GM12878 (cell line): ENCODE data around the gene ADARB1. TPM values are rescaled to one million over a fixed set of nuclear protein-coding genes. Genes with fewer than 3 reads are reported as not detected.

ENCODE experiments used
- ATAC-seq: fragments of 200-7000 bp; cut with Tn5 transposase; 3 replicates; pipeline ENCODE4 v1.9.1; 2020; ENCODE audit warnings: mild to moderate bottlenecking, moderate library complexity
- BruUV-seq: library from RNA; stranded (reverse); fragments of 400-500 nt; replicated peaks from 2 replicates; lab custom pipeline; 2021; lab: Mats Ljungman, UMichigan
- CTCF ChIA-PET: fragments of 300-600 bp; sonication (Branson Sonifier 250); formaldehyde crosslinking; extraction: SDS; loops from one replicate; lab custom pipeline; 2021; ENCODE audit warnings: inconsistent platforms; lab: Yijun Ruan, JAX
- POLR2A ChIA-PET: fragments of 350-600 bp; formaldehyde crosslinking; extraction: SDS; loops from one replicate; lab custom pipeline; 2021; ENCODE audit warnings: inconsistent platforms; lab: Charles Lee
- RAD21 ChIA-PET: fragments of 300-600 bp; sonication (Branson Sonifier 250); formaldehyde crosslinking; loops from one replicate; lab custom pipeline; 2023; ENCODE audit warnings: antibody characterized with exemption; ENCODE audit not compliant: unreplicated experiment; lab: Charles Lee
- SMC1A ChIA-PET: fragments of 300-600 bp; sonication (Branson Sonifier 250); formaldehyde crosslinking; loops from one replicate; lab custom pipeline; 2023; ENCODE audit not compliant: unreplicated experiment, uncharacterized antibody; lab: Charles Lee
- DNase-seq: peaks from one replicate; pipeline ENCODE4 v3.0.0-alpha.2; 2011; ENCODE audit warnings: low read depth, low spot score
- FAIRE-seq: peaks from 3 replicates; lab custom pipeline; 2011; peaks lifted over from hg19 to GRCh38; lab: Jason Lieb, UNC
- H2AFZ ChIP-seq: 2 replicates; pipeline ENCODE4 v1.6.0; 2011; ENCODE audit warnings: low read depth, low read length, control low read depth; ENCODE audit not compliant: control insufficient read depth
- H3K27ac ChIP-seq: 2 replicates; pipeline ENCODE4 v1.5.1; 2011; ENCODE audit warnings: control low read depth; ENCODE audit not compliant: control insufficient read depth, insufficient read depth
- H3K27me3 ChIP-seq, 2 experiments: replicated peaks in 1 of 2; 2 replicates each; pipeline versions ENCODE4 v1.6.0 to v1.6.1; 2011; ENCODE audit warnings: low read length in 1 of 2; ENCODE audit not compliant: control insufficient read depth in 2 of 2, insufficient read depth in 2 of 2
- H3K36me3 ChIP-seq, 2 experiments: 2 replicates each; pipeline ENCODE4 v1.5.1; 2011; ENCODE audit warnings: low read length in 1 of 2; ENCODE audit not compliant: control insufficient read depth in 2 of 2, insufficient read depth in 2 of 2
- H3K4me1 ChIP-seq: 2 replicates; pipeline ENCODE4 v1.6.1; 2011; ENCODE audit warnings: mild to moderate bottlenecking, low read length, moderate library complexity, mixed read lengths; ENCODE audit not compliant: control insufficient read depth, insufficient read depth
- H3K4me2 ChIP-seq: 2 replicates; pipeline ENCODE4 v1.6.0; 2011; ENCODE audit warnings: control low read depth; ENCODE audit not compliant: control insufficient read depth, insufficient read depth
- H3K4me3 ChIP-seq: fragments of 200-600 bp; sonication (generic); 2 replicates; pipeline ENCODE4 v1.5.1; 2016
- H3K79me2 ChIP-seq: 2 replicates; pipeline ENCODE4 v1.6.0; 2011; ENCODE audit warnings: low read length; ENCODE audit not compliant: control insufficient read depth, insufficient read depth
- H3K9ac ChIP-seq: 2 replicates; pipeline ENCODE4 v1.8.0; 2011; ENCODE audit warnings: low read length, control low read depth, mixed read lengths; ENCODE audit not compliant: control insufficient read depth, insufficient read depth
- H3K9me3 ChIP-seq: replicated peaks from 3 replicates; pipeline ENCODE4 v1.5.1; 2011; ENCODE audit warnings: mild to moderate bottlenecking, low read length; ENCODE audit not compliant: control insufficient read depth, insufficient read depth
- H4K20me1 ChIP-seq: 2 replicates; pipeline ENCODE4 v1.6.0; 2011; ENCODE audit not compliant: control insufficient read depth, insufficient read depth
- ATF7 ChIP-seq: fragments of 450-650 bp; IDR thresholded peaks from 2 replicates; pipeline ENCODE4 v1.6.1; 2016; ENCODE audit warnings: low read depth, mild to moderate bottlenecking
- EED ChIP-seq: sonication (generic); IDR thresholded peaks from 2 replicates; pipeline ENCODE4 v1.6.1; 2016; ENCODE audit warnings: antibody characterized with exemption, low read depth
- FOXM1 ChIP-seq: IDR thresholded peaks from 2 replicates; pipeline ENCODE4 v1.6.1; 2012; ENCODE audit warnings: low read depth, mild to moderate bottlenecking, inconsistent platforms, low read length, moderate library complexity
- MXI1 ChIP-seq: fragments of 150-350 bp; IDR thresholded peaks from 2 replicates; pipeline ENCODE4 v1.6.1; 2011; ENCODE audit warnings: low read depth, mild to moderate bottlenecking, inconsistent platforms, low read length, improper control_type of control experiment
- POLR2AphosphoS2 ChIP-seq: IDR thresholded peaks from 2 replicates; pipeline ENCODE4 v1.6.1; 2011; ENCODE audit warnings: low read depth, mild to moderate bottlenecking, low read length, improper control_type of control experiment, moderate library complexity
- SIN3A ChIP-seq: IDR thresholded peaks from 2 replicates; pipeline ENCODE4 v1.6.1; 2012; ENCODE audit warnings: low read depth, low read length, improper control_type of control experiment
- STAT1 ChIP-seq: fragments of 450-650 bp; conservative IDR thresholded peaks from 2 replicates; pipeline ENCODE4 v1.6.1; 2014; ENCODE audit warnings: antibody characterized with exemption, mild to moderate bottlenecking
- TCF12 ChIP-seq: IDR thresholded peaks from 2 replicates; pipeline ENCODE4 v1.6.1; 2011; ENCODE audit warnings: low read depth, mild to moderate bottlenecking, low read length
- ZBED1 ChIP-seq: IDR thresholded peaks from 2 replicates; pipeline ENCODE4 v1.6.1; 2016; ENCODE audit warnings: borderline replicate concordance
- ZNF207 ChIP-seq: fragments of 450-650 bp; IDR thresholded peaks from 2 replicates; pipeline ENCODE4 v1.6.1; 2014; ENCODE audit warnings: antibody characterized with exemption, mild to moderate bottlenecking, borderline replicate concordance
- ZNF622 ChIP-seq: fragments of 450-650 bp; IDR thresholded peaks from 2 replicates; pipeline ENCODE4 v1.6.1; 2017; ENCODE audit warnings: mild to moderate bottlenecking, inconsistent platforms
- WGBS: methylation state at CpG from one replicate; pipeline ENCODE4 v1.1.6; 2016; ENCODE audit warnings: low lambda C conversion rate; ENCODE audit not compliant: insufficient replicate concordance, insufficient coverage; ENCODE audit errors: missing lambda C conversion rate; 5-methylcytosine and 5-hydroxymethylcytosine counted together
- in situ Hi-C: fragments of 300-500 bp; cut with MboI; formaldehyde crosslinking; loops from 9 replicates; pipeline ENCODE4 v1.14.3; 2018; ENCODE audit warnings: mixed read lengths
- intact Hi-C: fragments of 100-400 bp; cut with micrococcal nuclease; formaldehyde crosslinking; loops from one replicate; pipeline ENCODE4 v1.14.2; 2022; ENCODE audit not compliant: unreplicated experiment
- polyA plus RNA-seq, 11 experiments: library from polyadenylated mRNA; depleted of rRNA in 4 of 11; unstranded in 6 of 11; stranded (reverse) in 5 of 11; fragments of >200 nt; fragmentation: Nextera tagmentation in 4 of 11; fragmentation: Illumina TruSeq in 1 of 11; extraction: Ambion mirVana in 4 of 11; extraction: Trizol in 1 of 11; gene quantifications; 1 replicate in 1 of 11; 2 replicates in 10 of 11; pipeline versions ENCODE4 v1.2.1 to v1.2.3, GENCODE V29; 2011 to 2016; ENCODE audit warnings: inconsistent platforms in 2 of 11, missing spikeins in 2 of 11, low read depth in 1 of 11
- total RNA-seq, 4 experiments: library from RNA; depleted of rRNA in 3 of 4; stranded (reverse); fragments of >200 nt in 3 of 4; fragmentation: Illumina TruSeq in 1 of 4; extraction: Trizol in 1 of 4; gene quantifications; 2 replicates each; pipeline versions ENCODE4 v1.2.1 to v1.2.3, GENCODE V29; 2013 to 2021
- TF ChIP-seq, protein P1 (sequence below): fragments of 450-650 bp; formaldehyde crosslinking; IDR thresholded peaks from 2 replicates; pipeline ENCODE4 v1.5.0; 2022; ENCODE audit warnings: mild to moderate bottlenecking, missing genetic modification characterization
- TF ChIP-seq, protein P2 (sequence below): fragments of 450-650 bp; conservative IDR thresholded peaks from 2 replicates; pipeline ENCODE4 v1.6.1; 2017; ENCODE audit warnings: mild to moderate bottlenecking, moderate library complexity
- TF ChIP-seq, protein P3 (sequence below): fragments of 450-650 bp; IDR thresholded peaks from 2 replicates; pipeline ENCODE4 v1.6.1; 2016; ENCODE audit warnings: mild to moderate bottlenecking

Gene ADARB1
- total and polyA plus RNA-seq, 10 of the 15 experiments (the other 5 are each of a cell fraction or from before 2014, with no cell fraction given), result 5.7 to 61.7 (median 25.3) TPM

DNA sequence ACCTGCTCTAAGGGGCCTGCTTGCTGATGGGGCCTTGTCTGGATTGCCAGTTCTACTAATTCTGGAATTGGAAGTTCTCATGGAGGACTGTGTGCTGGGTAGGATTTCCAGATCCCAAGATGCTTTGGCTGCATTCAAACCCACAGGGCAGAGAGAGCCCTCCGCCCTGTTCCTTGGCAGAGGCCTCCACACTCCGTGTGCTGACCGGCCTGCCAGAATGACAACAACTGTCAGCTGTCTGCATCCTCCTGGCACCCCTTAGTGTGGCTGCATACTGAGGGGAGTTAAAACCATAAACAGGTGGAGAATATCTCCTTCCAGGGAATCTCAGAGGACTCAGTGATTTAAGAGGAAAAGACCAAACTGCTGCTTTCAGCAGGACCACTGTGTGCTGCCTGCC is 60.7 kb downstream of the ADARB1 start:
- POLR2A ChIA-PET, result no interaction called here
- FAIRE-seq, result no peak
- SMC1A ChIA-PET, result no interaction called here
- Histone ChIP-seq H3K27ac (no peak overlapping the region), H3K4me3 (no peak overlapping the region), H3K9me3 (no peaks in the 10 kb centered on the region), H3K79me2 (no peaks in the 10 kb centered on the region), H3K9ac (no peak overlapping the region), H3K4me2 (no peak overlapping the region), H3K36me3 (no peaks in the 10 kb centered on the region; a peak in 1 of 4 replicates), H2AFZ (no peak overlapping the region), H3K4me1 (no peaks in the 10 kb centered on the region), H4K20me1 (no peaks in the 10 kb centered on the region), H3K27me3 (peaks cover 0 to 2% of the 10 kb centered on the region in 2 experiments; a peak in 1 of 4 replicates)
- ATAC-seq, result no peak
- CTCF ChIA-PET, result interaction anchor here (7.8 to 7.9 kb wide), 2 partner anchors 36 to 190 kb away, joined by 173 to 219 read pairs; partner anchors contain the start of gene SLX9
- BruUV-seq, result no TSS peak
- intact Hi-C loops, result loop anchor here (10.0 kb wide), 1 partner anchor 330 kb away; the partner anchor contains the start of gene UBE2G2
- no peak for DNase-seq
- TF ChIP-seq MXI1 (no peak), ATF7 (no peak), ZNF207 (no peak), ZNF622 (no peak), SIN3A (no peak), EED (no peak), POLR2AphosphoS2 (no peak), ZBED1 (no peak), FOXM1 (no peak), TCF12 (no peak), STAT1 (no peak)
- TF ChIP-seq, protein P1, sequence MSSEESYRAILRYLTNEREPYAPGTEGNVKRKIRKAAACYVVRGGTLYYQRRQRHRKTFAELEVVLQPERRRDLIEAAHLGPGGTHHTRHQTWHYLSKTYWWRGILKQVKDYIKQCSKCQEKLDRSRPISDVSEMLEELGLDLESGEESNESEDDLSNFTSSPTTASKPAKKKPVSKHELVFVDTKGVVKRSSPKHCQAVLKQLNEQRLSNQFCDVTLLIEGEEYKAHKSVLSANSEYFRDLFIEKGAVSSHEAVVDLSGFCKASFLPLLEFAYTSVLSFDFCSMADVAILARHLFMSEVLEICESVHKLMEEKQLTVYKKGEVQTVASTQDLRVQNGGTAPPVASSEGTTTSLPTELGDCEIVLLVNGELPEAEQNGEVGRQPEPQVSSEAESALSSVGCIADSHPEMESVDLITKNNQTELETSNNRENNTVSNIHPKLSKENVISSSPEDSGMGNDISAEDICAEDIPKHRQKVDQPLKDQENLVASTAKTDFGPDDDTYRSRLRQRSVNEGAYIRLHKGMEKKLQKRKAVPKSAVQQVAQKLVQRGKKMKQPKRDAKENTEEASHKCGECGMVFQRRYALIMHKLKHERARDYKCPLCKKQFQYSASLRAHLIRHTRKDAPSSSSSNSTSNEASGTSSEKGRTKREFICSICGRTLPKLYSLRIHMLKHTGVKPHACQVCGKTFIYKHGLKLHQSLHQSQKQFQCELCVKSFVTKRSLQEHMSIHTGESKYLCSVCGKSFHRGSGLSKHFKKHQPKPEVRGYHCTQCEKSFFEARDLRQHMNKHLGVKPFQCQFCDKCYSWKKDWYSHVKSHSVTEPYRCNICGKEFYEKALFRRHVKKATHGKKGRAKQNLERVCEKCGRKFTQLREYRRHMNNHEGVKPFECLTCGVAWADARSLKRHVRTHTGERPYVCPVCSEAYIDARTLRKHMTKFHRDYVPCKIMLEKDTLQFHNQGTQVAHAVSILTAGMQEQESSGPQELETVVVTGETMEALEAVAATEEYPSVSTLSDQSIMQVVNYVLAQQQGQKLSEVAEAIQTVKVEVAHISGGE, result no peak
- TF ChIP-seq, protein P2, sequence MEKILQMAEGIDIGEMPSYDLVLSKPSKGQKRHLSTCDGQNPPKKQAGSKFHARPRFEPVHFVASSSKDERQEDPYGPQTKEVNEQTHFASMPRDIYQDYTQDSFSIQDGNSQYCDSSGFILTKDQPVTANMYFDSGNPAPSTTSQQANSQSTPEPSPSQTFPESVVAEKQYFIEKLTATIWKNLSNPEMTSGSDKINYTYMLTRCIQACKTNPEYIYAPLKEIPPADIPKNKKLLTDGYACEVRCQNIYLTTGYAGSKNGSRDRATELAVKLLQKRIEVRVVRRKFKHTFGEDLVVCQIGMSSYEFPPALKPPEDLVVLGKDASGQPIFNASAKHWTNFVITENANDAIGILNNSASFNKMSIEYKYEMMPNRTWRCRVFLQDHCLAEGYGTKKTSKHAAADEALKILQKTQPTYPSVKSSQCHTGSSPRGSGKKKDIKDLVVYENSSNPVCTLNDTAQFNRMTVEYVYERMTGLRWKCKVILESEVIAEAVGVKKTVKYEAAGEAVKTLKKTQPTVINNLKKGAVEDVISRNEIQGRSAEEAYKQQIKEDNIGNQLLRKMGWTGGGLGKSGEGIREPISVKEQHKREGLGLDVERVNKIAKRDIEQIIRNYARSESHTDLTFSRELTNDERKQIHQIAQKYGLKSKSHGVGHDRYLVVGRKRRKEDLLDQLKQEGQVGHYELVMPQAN, result no peak
- TF ChIP-seq, protein P3, sequence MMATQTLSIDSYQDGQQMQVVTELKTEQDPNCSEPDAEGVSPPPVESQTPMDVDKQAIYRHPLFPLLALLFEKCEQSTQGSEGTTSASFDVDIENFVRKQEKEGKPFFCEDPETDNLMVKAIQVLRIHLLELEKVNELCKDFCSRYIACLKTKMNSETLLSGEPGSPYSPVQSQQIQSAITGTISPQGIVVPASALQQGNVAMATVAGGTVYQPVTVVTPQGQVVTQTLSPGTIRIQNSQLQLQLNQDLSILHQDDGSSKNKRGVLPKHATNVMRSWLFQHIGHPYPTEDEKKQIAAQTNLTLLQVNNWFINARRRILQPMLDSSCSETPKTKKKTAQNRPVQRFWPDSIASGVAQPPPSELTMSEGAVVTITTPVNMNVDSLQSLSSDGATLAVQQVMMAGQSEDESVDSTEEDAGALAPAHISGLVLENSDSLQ, result no peak
- RAD21 ChIA-PET, result no interaction called here
- in situ Hi-C loops, result loop anchor here (5.0 kb wide), 1 partner anchor 682 kb away; no protein-coding TSS in a partner anchor
- 82% methylated on average over 3 of the region's 3 CpGs for WGBS
